Right lobe of liver (tissue), 6 donors: ENCODE measurements around the gene SH3PXD2A. TPM values are rescaled to one million over a fixed set of nuclear protein-coding genes. Genes with fewer than 3 reads are reported as not detected.

Experiments used
- ATAC-seq, 4 donors: fragments of 200-7000 bp; cut with Tn5 transposase; one replicate each; pipeline ENCODE4 v1.9.1; 2020; ENCODE audit warnings: mild to moderate bottlenecking in 4 of 4, moderate library complexity in 4 of 4
- DNase-seq, 3 donors: peaks; one replicate each; pipeline ENCODE4 v3.0.0-alpha.2; 2020
- H3K27ac ChIP-seq, 3 donors: fragments of 200-600 bp; one replicate each; pipeline ENCODE4 v1.8.0; 2022
- H3K27me3 ChIP-seq, 2 donors: fragments of 200-600 bp; one replicate each; pipeline ENCODE4 v1.8.0; 2022
- H3K36me3 ChIP-seq, 4 donors: fragments of 200-600 bp; sonication (generic) in 1 of 4; one replicate each; pipeline versions ENCODE4 v1.5.1 to v1.8.0; 2017 to 2022; ENCODE audit warnings: control low read depth in 1 of 4
- H3K4me1 ChIP-seq, 4 donors: fragments of 200-600 bp; sonication (generic) in 1 of 4; one replicate each; pipeline versions ENCODE4 v1.5.1 to v1.8.0; 2017 to 2022; ENCODE audit warnings: control low read depth in 1 of 4
- H3K4me3 ChIP-seq, 3 donors: fragments of 200-600 bp; one replicate each; pipeline ENCODE4 v1.8.0; 2022
- H3K9me3 ChIP-seq, 4 donors: fragments of 200-600 bp; sonication (generic) in 1 of 4; one replicate each; pipeline versions ENCODE4 v1.5.1 to v1.8.0; 2017 to 2022; ENCODE audit warnings: control low read depth in 1 of 4
- POLR2A ChIP-seq: fragments of 450-650 bp; IDR thresholded peaks from one replicate; pipeline ENCODE4 v1.6.1; 2017; ENCODE audit warnings: antibody characterized with exemption, mild to moderate bottlenecking
- WGBS: methylation state at CpG from one replicate; pipeline ENCODE4 v1.1.6; 2018; ENCODE audit warnings: low coverage, low lambda C conversion rate; ENCODE audit not compliant: insufficient coverage; ENCODE audit errors: missing lambda C conversion rate; 5-methylcytosine and 5-hydroxymethylcytosine counted together
- intact Hi-C, 2 donors: fragments of 100-400 bp; cut with DNase I; formaldehyde crosslinking; loops; one replicate each; pipeline versions ENCODE4 v1.11.2 to v1.14.1; 2022
- total RNA-seq, 6 experiments: library from RNA; depleted of rRNA in 2 of 6; stranded (reverse); fragments of >200 nt in 2 of 6; fragmentation: NEBNext Ultra II Directional in 3 of 6; extraction: Animal tissue kit (Norgen Biotek cat#: 25700) in 3 of 6; gene quantifications; one replicate each; pipeline versions ENCODE4 v1.1.0 to v1.2.4, GENCODE V29; 2016 to 2023
- TF ChIP-seq, protein P1 (sequence below), 4 donors: fragments of 200-600 bp in 3 of 4; fragments of 450-650 bp in 1 of 4; IDR thresholded peaks; one replicate each; pipeline versions ENCODE4 v1.5.1 to v1.8.0; 2016 to 2022; ENCODE audit warnings: antibody characterized with exemption in 4 of 4, mild to moderate bottlenecking in 2 of 4
- donor health status: DM: no; HTN: yes; CAD: no.
- donor health status: DM: no; HTN: no; CAD: no.
- donor health status: DM: no; HTN: no; CAD: no.
- donor health status: DM: no; HTN: yes; CAD: no.
- donor health status: DM: no; HTN: yes; CAD: no.

SH3PXD2A gene
- total RNA-seq, 6 experiments from 2014 or later: 3.0 to 38.3 (median 10.0) TPM

DNA sequence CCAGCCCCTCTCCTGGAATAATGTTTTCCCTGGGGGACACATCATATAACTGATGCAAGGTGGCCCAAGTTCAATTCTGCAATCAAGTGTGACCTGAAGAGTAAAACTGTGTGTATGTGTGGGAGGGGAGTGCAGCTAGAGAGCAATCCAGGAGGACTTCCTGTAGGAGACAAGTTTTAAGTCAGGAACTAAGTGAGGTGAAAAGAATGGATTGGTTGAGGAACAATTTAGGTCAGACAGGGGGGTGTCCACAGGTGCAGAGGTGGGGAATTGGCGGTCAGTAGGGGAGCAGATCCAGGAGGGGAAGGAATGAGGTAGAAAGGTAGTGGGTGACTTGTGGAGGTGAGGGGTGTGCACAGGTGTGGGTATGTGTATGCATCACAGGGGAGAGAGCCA lies 279.3 kb downstream of the SH3PXD2A start:
- Histone ChIP-seq H3K4me3 (no peak overlapping the region), H3K36me3 (no peaks in the 10 kb centered on the region), H3K27ac (no peak overlapping the region), H3K4me1 (peaks cover 0 to 22% (median 9%) of the 10 kb centered on the region in 4 donors), H3K9me3 (no peaks in the 10 kb centered on the region), H3K27me3 (no peaks in the 10 kb centered on the region)
- TF ChIP-seq, protein P1, sequence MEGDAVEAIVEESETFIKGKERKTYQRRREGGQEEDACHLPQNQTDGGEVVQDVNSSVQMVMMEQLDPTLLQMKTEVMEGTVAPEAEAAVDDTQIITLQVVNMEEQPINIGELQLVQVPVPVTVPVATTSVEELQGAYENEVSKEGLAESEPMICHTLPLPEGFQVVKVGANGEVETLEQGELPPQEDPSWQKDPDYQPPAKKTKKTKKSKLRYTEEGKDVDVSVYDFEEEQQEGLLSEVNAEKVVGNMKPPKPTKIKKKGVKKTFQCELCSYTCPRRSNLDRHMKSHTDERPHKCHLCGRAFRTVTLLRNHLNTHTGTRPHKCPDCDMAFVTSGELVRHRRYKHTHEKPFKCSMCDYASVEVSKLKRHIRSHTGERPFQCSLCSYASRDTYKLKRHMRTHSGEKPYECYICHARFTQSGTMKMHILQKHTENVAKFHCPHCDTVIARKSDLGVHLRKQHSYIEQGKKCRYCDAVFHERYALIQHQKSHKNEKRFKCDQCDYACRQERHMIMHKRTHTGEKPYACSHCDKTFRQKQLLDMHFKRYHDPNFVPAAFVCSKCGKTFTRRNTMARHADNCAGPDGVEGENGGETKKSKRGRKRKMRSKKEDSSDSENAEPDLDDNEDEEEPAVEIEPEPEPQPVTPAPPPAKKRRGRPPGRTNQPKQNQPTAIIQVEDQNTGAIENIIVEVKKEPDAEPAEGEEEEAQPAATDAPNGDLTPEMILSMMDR (IDR thresholded peaks at IDR 0.05): no peak
- TF ChIP-seq POLR2A: no peak
- no peak for DNase-seq
- ATAC-seq: no peak
- WGBS: 91% methylated on average over 1 of the region's 1 CpG
- intact Hi-C loops: no loop called here

DNA sequence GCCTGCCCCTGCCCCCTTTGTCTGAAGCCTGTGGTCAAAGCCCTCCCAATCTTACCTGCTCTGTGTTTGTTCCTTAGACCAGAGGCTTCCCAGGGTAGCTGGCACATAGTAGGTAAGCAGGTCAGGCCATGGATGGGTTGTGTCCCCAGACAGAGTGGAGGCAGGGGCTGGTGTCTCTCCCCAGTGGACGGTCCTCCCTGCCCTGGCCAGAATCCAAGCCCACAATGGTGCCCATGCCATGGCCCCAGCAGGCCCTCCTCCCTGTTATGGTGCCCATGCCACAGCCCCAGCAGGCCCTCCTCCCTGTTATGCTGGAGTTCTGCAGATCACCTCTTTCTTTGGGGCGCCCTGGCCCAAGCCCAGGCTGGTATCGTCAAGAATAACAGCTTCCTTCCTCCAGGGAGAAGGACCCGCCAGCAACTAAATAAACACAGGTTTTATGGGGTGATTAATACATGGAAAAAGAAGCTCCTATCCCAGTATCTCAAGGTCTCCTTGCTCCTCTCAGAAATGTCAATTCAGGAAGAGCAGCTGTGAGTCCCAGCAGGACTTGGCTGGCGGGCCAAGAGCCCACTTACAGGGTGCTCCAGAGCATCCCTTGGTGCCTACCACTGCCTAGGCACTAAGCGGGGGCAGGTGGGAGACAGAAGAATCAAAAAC lies 279.8 kb downstream of the SH3PXD2A start:
- H3K4me1 ChIP-seq: peaks cover 0 to 22% (median 9%) of the 10 kb centered on the region in 4 donors
- H3K4me3 ChIP-seq: no peak overlapping the region
- TF ChIP-seq, protein P1 (IDR thresholded peaks at IDR 0.05): no peak
- TF ChIP-seq POLR2A: no peak
- intact Hi-C loops: no loop called here
- H3K36me3 ChIP-seq: no peaks in the 10 kb centered on the region
- H3K27me3 ChIP-seq: no peaks in the 10 kb centered on the region
- ATAC-seq: no peak
- no peak overlapping the region for H3K27ac ChIP-seq
- 100% methylated on average over 1 of the region's 6 CpGs for WGBS
- no peak for DNase-seq
- H3K9me3 ChIP-seq: no peaks in the 10 kb centered on the region

DNA sequence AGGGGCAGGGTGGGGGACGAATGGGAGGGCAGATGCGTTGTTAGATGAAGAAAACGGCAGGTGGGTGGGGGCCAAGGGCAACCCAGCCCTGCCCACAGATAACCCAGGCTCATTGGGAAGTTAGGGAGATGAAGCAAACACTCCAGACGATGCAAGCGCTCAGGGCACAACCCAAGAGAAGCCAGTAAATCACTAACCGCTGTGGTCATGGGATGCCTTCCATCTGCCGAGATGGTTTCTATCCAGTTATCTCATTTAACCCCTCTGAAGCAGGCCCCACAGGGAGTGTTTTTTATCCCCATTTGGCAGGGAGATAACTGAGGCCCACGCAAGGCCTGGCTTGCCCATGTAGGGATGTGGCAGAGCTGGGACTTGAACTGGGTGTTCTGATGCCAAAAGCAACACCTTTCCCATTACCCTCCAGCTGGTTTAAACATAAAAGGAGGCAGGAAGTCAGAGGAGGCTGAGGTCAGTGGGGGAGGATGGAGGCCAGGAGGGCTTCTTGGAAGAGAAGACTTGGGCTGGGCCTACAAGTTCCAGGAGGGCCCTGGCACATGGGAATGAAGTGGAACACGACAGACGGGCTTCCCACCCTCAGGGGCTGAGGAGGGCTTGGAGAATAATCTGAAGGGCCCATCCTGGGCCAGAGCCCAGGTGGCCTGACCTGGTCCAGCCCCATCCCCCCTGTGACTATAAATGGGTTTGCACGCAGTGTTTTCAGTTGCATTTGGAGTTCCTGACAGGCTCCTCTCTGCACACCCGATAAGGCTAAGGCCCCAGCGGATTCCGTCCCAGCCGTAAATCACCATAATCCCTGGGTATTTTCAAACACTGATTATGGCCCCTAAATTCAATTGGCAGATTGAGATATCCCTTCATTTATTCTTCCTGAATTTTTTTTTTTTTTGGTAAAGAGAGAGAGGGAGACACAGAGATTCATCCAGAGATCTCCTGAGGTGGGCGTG lies 281.0 kb downstream of the SH3PXD2A start:
- Histone ChIP-seq H3K9me3 (no peaks in the 10 kb centered on the region), H3K27me3 (no peaks in the 10 kb centered on the region), H3K27ac (no peak overlapping the region), H3K36me3 (no peaks in the 10 kb centered on the region), H3K4me3 (no peak overlapping the region), H3K4me1 (peaks cover 0 to 22% (median 9%) of the 10 kb centered on the region in 4 donors)
- TF ChIP-seq, protein P1 (IDR thresholded peaks at IDR 0.05): no peak
- TF ChIP-seq POLR2A: no peak
- intact Hi-C loops: no loop called here
- ATAC-seq (no peak), DNase-seq (no peak)
- WGBS: 90% methylated on average over 9 of the region's 16 CpGs

DNA sequence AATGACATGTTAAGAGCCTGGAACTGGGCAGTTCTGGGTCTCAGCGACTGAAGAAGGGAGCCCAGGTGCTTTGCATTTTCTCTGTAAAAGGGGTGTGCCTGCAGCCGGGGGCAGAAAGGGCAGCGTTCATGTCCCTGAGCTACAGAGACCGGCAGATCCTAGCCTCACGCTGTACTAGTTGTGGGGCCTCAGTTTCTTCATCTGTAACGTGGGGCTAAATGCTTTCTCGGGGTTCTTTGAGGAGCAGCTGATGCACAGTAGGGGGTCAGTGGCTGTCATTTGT lies 282.2 kb downstream of the SH3PXD2A start:
- H3K27ac ChIP-seq: no peak overlapping the region
- intact Hi-C loops: no loop called here
- H3K4me1 ChIP-seq: peaks cover 0 to 10% (median 3%) of the 10 kb centered on the region in 4 donors
- no peaks in the 10 kb centered on the region for H3K27me3 ChIP-seq
- H3K36me3 ChIP-seq: no peaks in the 10 kb centered on the region
- TF ChIP-seq, protein P1 (IDR thresholded peaks at IDR 0.05): no peak
- TF ChIP-seq POLR2A: no peak
- DNase-seq: no peak
- H3K9me3 ChIP-seq: no peaks in the 10 kb centered on the region
- ATAC-seq: no peak
- WGBS: no CpG with 5 or more reads among the region's 7 CpGs
- H3K4me3 ChIP-seq: no peak overlapping the region
